Fibroblast of mammary gland (primary cell): ENCODE results near the gene ARHGEF11.

Source experiments
- DNase-seq: peaks from one replicate; pipeline ENCODE4 v3.0.0-alpha.2; 2010; ENCODE audit warnings: low read depth
- H3K4me3 ChIP-seq: 2 replicates; pipeline ENCODE4 v1.5.1; 2011; ENCODE audit warnings: low read depth, mild to moderate bottlenecking, low read length, moderate library complexity; ENCODE audit not compliant: control insufficient read depth
- CTCF ChIP-seq: conservative IDR thresholded peaks from 2 replicates; pipeline ENCODE4 v1.5.1; 2011; ENCODE audit warnings: low read depth, low read length, inconsistent platforms; ENCODE audit not compliant: control insufficient read depth, insufficient read depth

The ARHGEF11 gene

GRCh38 chr1:156947127-156947526, 98.4 kb downstream of the ARHGEF11 start:
- no peak for DNase-seq
- TF ChIP-seq CTCF: no peak

DNA sequence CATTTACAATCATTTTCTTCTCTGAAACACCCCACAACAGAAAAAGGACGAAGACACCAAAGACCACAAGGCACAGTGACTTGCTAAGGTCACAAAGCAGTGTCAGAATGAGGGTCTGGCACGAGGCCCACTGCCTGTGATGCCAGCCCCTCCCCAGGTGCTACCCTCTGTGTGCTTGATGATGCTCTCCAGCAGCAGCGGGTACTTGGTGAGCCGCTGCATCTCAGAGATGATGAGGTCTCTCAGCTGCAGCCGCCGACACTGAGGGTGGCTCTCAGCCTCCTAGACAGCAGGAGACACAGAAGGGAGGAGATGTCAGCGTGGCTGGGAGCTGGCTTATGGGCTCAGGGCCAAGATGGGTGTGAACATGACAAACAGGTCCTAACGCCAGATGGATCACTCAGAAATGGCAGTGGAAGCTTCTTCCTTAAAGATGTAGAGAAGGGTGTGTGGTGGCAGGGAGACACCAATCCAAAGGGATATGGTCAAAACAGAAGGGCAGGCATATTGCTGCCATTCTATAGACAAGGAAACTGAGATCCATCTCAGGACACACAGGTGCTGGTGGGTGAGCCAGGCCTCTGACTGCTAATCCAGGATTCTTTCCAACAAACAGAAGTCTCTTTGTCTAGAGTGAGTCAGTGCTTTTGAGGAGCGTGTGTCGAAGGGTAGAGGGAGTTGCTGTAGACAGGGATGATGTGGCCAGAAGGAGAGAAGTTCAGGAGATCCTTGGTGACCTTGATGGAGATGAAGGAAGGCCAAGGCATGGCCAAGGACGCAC, 99.5 kb downstream of the ARHGEF11 start:
- H3K4me3 ChIP-seq: no peak overlapping the region
- no peak for TF ChIP-seq CTCF
- DNase-seq: no peak

More at GRCh38 chr1:156947127-156947526, 98.4 kb downstream of the ARHGEF11 start:
- no peak overlapping the region for H3K4me3 ChIP-seq

- DNase-seq: no peak
- TF ChIP-seq CTCF: no peak
- no peak overlapping the region for H3K4me3 ChIP-seq
These were observed 100.7 kb downstream of the ARHGEF11 start for GRCh38 chr1:156944848-156945247.

GRCh38 chr1:156944268-156944667, 101.3 kb downstream of the ARHGEF11 start:
- H3K4me3 ChIP-seq: no peak overlapping the region
- TF ChIP-seq CTCF: no peak
- no peak for DNase-seq

DNA sequence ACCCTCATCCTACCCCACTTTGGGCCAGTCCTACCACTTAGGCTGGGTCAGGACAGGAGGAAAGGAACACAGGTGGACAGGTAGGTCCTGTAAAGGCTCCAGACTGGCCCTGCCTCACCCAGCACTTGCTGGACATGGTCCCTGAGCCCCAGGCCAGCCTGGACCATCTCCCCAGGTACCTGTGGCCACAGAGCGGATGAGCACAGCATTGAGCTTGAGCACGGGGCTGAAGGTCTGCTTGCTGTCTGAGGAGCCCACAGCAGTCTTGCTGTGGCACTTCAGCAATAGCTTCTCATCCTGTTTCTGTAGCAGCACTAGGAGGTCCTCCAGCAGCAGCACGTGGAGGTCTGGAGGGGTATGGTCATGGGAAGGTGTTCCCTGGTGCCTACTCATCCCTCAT, 101.8 kb downstream of the ARHGEF11 start:
- TF ChIP-seq CTCF: no peak
- no peak for DNase-seq

GRCh38 chr1:156942576-156942975, 103.0 kb downstream of the ARHGEF11 start:
- H3K4me3 ChIP-seq: no peak overlapping the region
- TF ChIP-seq CTCF: no peak
- DNase-seq: no peak

More for the DNA sequence above, 101.8 kb downstream of the ARHGEF11 start:
- H3K4me3 ChIP-seq: no peak overlapping the region
